K562 (cell line): ENCODE measurements around the gene FOXK2. TPM values are rescaled to one million over a fixed set of nuclear protein-coding genes. Genes with fewer than 3 reads are reported as not detected.

ENCODE experiments used
- ATF2 ChIP-seq: sonication (generic); formaldehyde crosslinking; IDR thresholded peaks from 2 replicates; pipeline ENCODE4 v1.8.1; 2022; ENCODE audit warnings: missing genetic modification reagents
- CEBPB ChIP-seq: fragments of 450-650 bp; IDR thresholded peaks from 2 replicates; pipeline ENCODE4 v1.6.1; 2016; ENCODE audit warnings: missing genetic modification characterization, missing compliant biosample characterization
- E2F6 ChIP-seq, 2 experiments: IDR thresholded peaks; 2 replicates each; pipeline ENCODE4 v1.6.1; 2011; ENCODE audit warnings: borderline replicate concordance in 1 of 2, control low read depth in 1 of 2, low read depth in 1 of 2, low read length in 1 of 2, mild to moderate bottlenecking in 1 of 2, mixed read lengths in 1 of 2, moderate library complexity in 1 of 2; ENCODE audit not compliant: insufficient read depth in 1 of 2, insufficient read length in 1 of 2, poor library complexity in 1 of 2, severe bottlenecking in 1 of 2; ENCODE audit errors: extremely low read depth in 1 of 2
- HDAC8 ChIP-seq: fragments of 450-650 bp; IDR thresholded peaks from 2 replicates; pipeline ENCODE4 v1.6.1; 2016; ENCODE audit warnings: mild to moderate bottlenecking, missing genetic modification characterization, moderate library complexity, missing compliant biosample characterization
- IRF9 ChIP-seq: fragments of 450-650 bp; IDR thresholded peaks from 2 replicates; pipeline ENCODE4 v1.6.1; 2016; ENCODE audit warnings: missing biosample characterization, missing genetic modification characterization
- MAFG ChIP-seq: fragments of 450-650 bp; conservative IDR thresholded peaks from 2 replicates; pipeline ENCODE4 v1.6.1; 2016; ENCODE audit warnings: missing genetic modification characterization, missing compliant biosample characterization
- MNT ChIP-seq, 2 experiments: fragments of 450-650 bp; conservative IDR thresholded peaks; 2 replicates each; pipeline ENCODE4 v1.6.1; 2017; ENCODE audit warnings: mild to moderate bottlenecking in 2 of 2, moderate library complexity in 2 of 2
- NFIC ChIP-seq: fragments of 450-650 bp; IDR thresholded peaks from 2 replicates; pipeline ENCODE4 v1.6.1; 2017; ENCODE audit warnings: mild to moderate bottlenecking, inconsistent platforms
- OTX1 ChIP-seq: fragments of 450-650 bp; formaldehyde crosslinking; IDR thresholded peaks from 2 replicates; pipeline ENCODE4 v1.4.0; 2022; ENCODE audit warnings: mild to moderate bottlenecking
- POLR2A ChIP-seq: fragments of 450-650 bp; conservative IDR thresholded peaks from 2 replicates; pipeline ENCODE4 v1.6.1; 2016
- POLR2G ChIP-seq: fragments of 200-400 bp; formaldehyde crosslinking; IDR thresholded peaks from 2 replicates; pipeline ENCODE4 v1.6.1; 2017; ENCODE audit warnings: low read depth, mild to moderate bottlenecking, antibody characterized with exemption, low read length, moderate library complexity
- RFX7 ChIP-seq: fragments of 250-450 bp; sonication (Bioruptor Pico); IDR thresholded peaks from 2 replicates; pipeline ENCODE4 v1.5.1; 2021; ENCODE audit warnings: mild to moderate bottlenecking
- TAF1 ChIP-seq: IDR thresholded peaks from 2 replicates; pipeline ENCODE4 v1.6.1; 2011; ENCODE audit warnings: mild to moderate bottlenecking, low read length, moderate library complexity; ENCODE audit not compliant: insufficient read depth, control insufficient read depth, severe bottlenecking; ENCODE audit errors: extremely low read depth
- TBL1XR1 ChIP-seq, 2 experiments: IDR thresholded peaks; 2 replicates each; pipeline ENCODE4 v1.6.1; 2012; ENCODE audit warnings: improper control_type of control experiment in 2 of 2, low read length in 2 of 2, mild to moderate bottlenecking in 1 of 2
- ZBTB33 ChIP-seq: sonication (generic); formaldehyde crosslinking; IDR thresholded peaks from 2 replicates; pipeline ENCODE4 v1.8.1; 2023; ENCODE audit warnings: mild to moderate bottlenecking, missing genetic modification reagents
- ZC3H11A ChIP-seq: IDR thresholded peaks from 2 replicates; pipeline ENCODE4 v1.6.1; 2012; ENCODE audit warnings: low read depth, low read length, improper control_type of control experiment
- ZNF398 ChIP-seq: fragments of 250-450 bp; sonication (Bioruptor Pico); IDR thresholded peaks from 2 replicates; pipeline ENCODE4 v1.8.0; 2021; ENCODE audit warnings: moderate library complexity, mild to moderate bottlenecking, inconsistent platforms
- ZNF444 ChIP-seq: fragments of 250-450 bp; sonication (Bioruptor Pico); IDR thresholded peaks from 2 replicates; pipeline ENCODE4 v1.4.0; 2020; ENCODE audit warnings: mild to moderate bottlenecking, moderate library complexity
- polyA plus RNA-seq, 8 experiments: library from polyadenylated mRNA; depleted of rRNA in 4 of 8; stranded (reverse) in 5 of 8; unstranded in 3 of 8; fragments of >200 nt; fragmentation: Nextera tagmentation in 2 of 8; fragmentation: Illumina TruSeq in 1 of 8; extraction: Ambion mirVana in 2 of 8; extraction: Trizol in 1 of 8; gene quantifications; 2 replicates each; pipeline versions ENCODE4 v1.2.1 to v1.2.3, GENCODE V29; 2011 to 2014; ENCODE audit warnings: inconsistent platforms in 1 of 8, missing spikeins in 1 of 8
- total RNA-seq, 7 experiments: library from RNA; depleted of rRNA in 6 of 7; stranded (reverse); fragments of >200 nt in 6 of 7; fragmentation: Illumina TruSeq in 2 of 7; extraction: Trizol in 2 of 7; gene quantifications; 2 replicates each; pipeline versions ENCODE4 v1.2.1 to v1.2.3, GENCODE V29; 2011 to 2021; ENCODE audit warnings: low replicate concordance in 1 of 7

The FOXK2 gene
- total and polyA plus RNA-seq, 9 of the 15 experiments (the other 6 are each of a cell fraction or from before 2014, with no cell fraction given): 3.0 to 86.0 (median 44.1) TPM

- TF ChIP-seq TAF1 (no peak), ATF2 (CRISPR knock-in tag) (no peak), E2F6 (IDR thresholded peaks at IDR 0.05; ENCODE audit: borderline replicate concordance in 1 of 2, extremely low read depth in 1 of 2, insufficient read depth in 1 of 2, insufficient read length in 1 of 2, low read depth in 1 of 2, low read length in 1 of 2, poor library complexity in 1 of 2, severe bottlenecking in 1 of 2) (peak in 1 of 2 experiments; percentile 42), ZC3H11A (0 out of 2 replicates have a peak, but pooled peaks have one; percentile 71), TBL1XR1 (IDR thresholded peaks at IDR 0.05; ENCODE audit: low read length in 2 of 2) (0 out of 4 replicates have a peak, but pooled peaks of 1 of the 2 experiments have one; percentile 13), MAFG (no peak), NFIC (no peak), RFX7 (CRISPR knock-in tag) (no peak), POLR2A (no peak), MNT (conservative IDR thresholded peaks at IDR 0.05) (0 out of 4 replicates have a peak, but pooled peaks of 1 of the 2 experiments have one; percentile 44), POLR2G (0 out of 2 replicates have a peak, but pooled peaks have one; percentile 9), HDAC8 (no peak), ZBTB33 (CRISPR knock-in tag) (peak; percentile 65; the same call in 1 of the 2 replicates), CEBPB (tag) (no peak), IRF9 (tag) (no peak), ZNF444 (no peak), ZNF398 (CRISPR knock-in tag) (no peak), OTX1 (CRISPR knock-in tag) (no peak)
These were observed 32.4 kb downstream of the FOXK2 start (continued) for GRCh38 chr17:82551779-82552457.
